COLO829 (cell line): Measurements from ENCODE around the gene CCSER2.

Experiments used
- DNase-seq: peaks from one replicate; pipeline ENCODE4 v3.0.0; 2012; ENCODE audit warnings: low spot score

Gene CCSER2

GRCh38 chr10:84548869-84549268 is 220.5 kb downstream of the CCSER2 start:
- DNase-seq, result no peak

GRCh38 chr10:84549368-84550165 is 221.2 kb downstream of the CCSER2 start:
- no peak for DNase-seq

GRCh38 chr10:84550756-84551436 is 222.5 kb downstream of the CCSER2 start:
- no peak for DNase-seq

- no peak for DNase-seq
Observed at GRCh38 chr10:84551437-84552120, 223.2 kb downstream of the CCSER2 start.

- DNase-seq, result no peak
Observed at GRCh38 chr10:84552478-84552877, 224.1 kb downstream of the CCSER2 start.

GRCh38 chr10:84562592-84562991 is 234.2 kb downstream of the CCSER2 start:
- DNase-seq, result no peak

GRCh38 chr10:84563355-84563754 is 235.0 kb downstream of the CCSER2 start:
- no peak for DNase-seq

- no peak for DNase-seq
Observed at GRCh38 chr10:84563868-84564267, 235.5 kb downstream of the CCSER2 start.

GRCh38 chr10:84565881-84566582 is 237.6 kb downstream of the CCSER2 start:
- no peak for DNase-seq

GRCh38 chr10:84567133-84567532 is 238.7 kb downstream of the CCSER2 start:
- no peak for DNase-seq
